WERI-Rb-1 (cell line): ENCODE measurements around the gene IDH3A.

ENCODE experiments used
- DNase-seq: peaks from one replicate; pipeline ENCODE4 v3.0.0-alpha.2; 2020
- H3K27ac ChIP-seq: fragments of 250-450 bp; sonication (Bioruptor Pico); 2 replicates; pipeline ENCODE4 v1.5.1; 2020; ENCODE audit warnings: mild to moderate bottlenecking, moderate library complexity
- H3K27me3 ChIP-seq: fragments of 250-450 bp; sonication (Bioruptor Pico); 2 replicates; pipeline ENCODE4 v1.5.1; 2021; ENCODE audit warnings: mild to moderate bottlenecking, low read depth, moderate library complexity; ENCODE audit not compliant: insufficient read depth, severe bottlenecking
- H3K36me3 ChIP-seq: fragments of 250-450 bp; sonication (Bioruptor Pico); 2 replicates; pipeline ENCODE4 v1.5.1; 2020; ENCODE audit warnings: mild to moderate bottlenecking, moderate library complexity
- H3K4me3 ChIP-seq: 2 replicates; pipeline ENCODE4 v1.5.1; 2011; ENCODE audit warnings: low read depth, mild to moderate bottlenecking, control low read depth, low read length
- H3K9me3 ChIP-seq: fragments of 250-450 bp; sonication (Bioruptor Pico); 2 replicates; pipeline ENCODE4 v1.5.1; 2021; ENCODE audit warnings: mild to moderate bottlenecking, moderate library complexity; ENCODE audit not compliant: severe bottlenecking
- CTCF ChIP-seq: IDR thresholded peaks from 2 replicates; pipeline ENCODE4 v1.5.1; 2011; ENCODE audit warnings: low read depth, mild to moderate bottlenecking, control low read depth, inconsistent platforms, low read length

The IDH3A gene

GRCh38 chr15:78108300-78109084 lies 40.7 kb upstream of the IDH3A start:
- DNase-seq: peak; percentile 83
- Histone ChIP-seq H3K36me3 (peaks cover 7% of the 10 kb centered on the region), H3K9me3 (no peaks in the 10 kb centered on the region), H3K4me3 (no peak overlapping the region), H3K27ac (no peak overlapping the region), H3K27me3 (no peaks in the 10 kb centered on the region)
- peak; percentile 89 for TF ChIP-seq CTCF

- Histone ChIP-seq H3K4me3 (no peak overlapping the region), H3K27me3 (no peaks in the 10 kb centered on the region), H3K27ac (no peak overlapping the region), H3K36me3 (peaks cover 7% of the 10 kb centered on the region), H3K9me3 (no peaks in the 10 kb centered on the region)
- no peak for DNase-seq
- TF ChIP-seq CTCF: no peak
Observed at GRCh38 chr15:78109156-78109555, 40.0 kb upstream of the IDH3A start.

- DNase-seq: no peak
- Histone ChIP-seq H3K9me3 (no peaks in the 10 kb centered on the region), H3K27ac (no peak overlapping the region), H3K36me3 (peaks cover 7% of the 10 kb centered on the region), H3K27me3 (no peaks in the 10 kb centered on the region), H3K4me3 (no peak overlapping the region)
- TF ChIP-seq CTCF: no peak
Observed at GRCh38 chr15:78110096-78110495, 39.1 kb upstream of the IDH3A start.

GRCh38 chr15:78110916-78111475 lies 38.2 kb upstream of the IDH3A start:
- Histone ChIP-seq H3K36me3 (peaks cover 7% of the 10 kb centered on the region), H3K4me3 (no peak overlapping the region), H3K27ac (no peak overlapping the region), H3K9me3 (no peaks in the 10 kb centered on the region), H3K27me3 (no peaks in the 10 kb centered on the region)
- no peak for TF ChIP-seq CTCF
- DNase-seq: no peak

GRCh38 chr15:78111788-78112187 lies 37.4 kb upstream of the IDH3A start:
- Histone ChIP-seq H3K4me3 (no peak overlapping the region), H3K27me3 (no peaks in the 10 kb centered on the region), H3K27ac (no peak overlapping the region), H3K9me3 (no peaks in the 10 kb centered on the region), H3K36me3 (peaks cover 7% of the 10 kb centered on the region)
- no peak for TF ChIP-seq CTCF
- no peak for DNase-seq
